ENCODE measurements around the gene PALM2AKAP2. TPM values are rescaled to one million over a fixed set of nuclear protein-coding genes. Genes with fewer than 3 reads are reported as not detected.

Gene PALM2AKAP2
- polyA plus RNA-seq, 2 of the 4 experiments (the other 2 are of a cell fraction): 0.06 TPM; not detected in 1

DNA sequence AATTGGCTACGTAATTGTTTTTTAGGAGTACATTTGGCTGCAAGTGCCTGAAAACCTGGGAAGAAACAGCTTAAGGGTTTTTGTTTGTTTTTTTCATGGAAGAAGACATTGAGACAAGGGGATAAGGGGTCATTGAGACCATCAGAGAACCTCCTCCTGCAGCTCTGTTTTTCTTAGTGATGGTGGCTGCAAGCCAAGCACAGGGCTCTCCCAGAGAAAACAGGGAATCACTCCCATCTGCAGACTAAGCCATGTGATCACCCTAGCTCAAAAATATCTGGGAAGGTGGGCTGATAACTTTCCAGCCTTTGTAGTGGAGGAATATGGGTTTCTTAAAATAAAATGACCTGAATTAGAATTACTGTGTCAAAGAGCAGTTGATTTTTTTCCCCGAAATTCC lies 25.1 kb downstream of the PALM2AKAP2 start (continued):
- TF ChIP-seq, protein P1, sequence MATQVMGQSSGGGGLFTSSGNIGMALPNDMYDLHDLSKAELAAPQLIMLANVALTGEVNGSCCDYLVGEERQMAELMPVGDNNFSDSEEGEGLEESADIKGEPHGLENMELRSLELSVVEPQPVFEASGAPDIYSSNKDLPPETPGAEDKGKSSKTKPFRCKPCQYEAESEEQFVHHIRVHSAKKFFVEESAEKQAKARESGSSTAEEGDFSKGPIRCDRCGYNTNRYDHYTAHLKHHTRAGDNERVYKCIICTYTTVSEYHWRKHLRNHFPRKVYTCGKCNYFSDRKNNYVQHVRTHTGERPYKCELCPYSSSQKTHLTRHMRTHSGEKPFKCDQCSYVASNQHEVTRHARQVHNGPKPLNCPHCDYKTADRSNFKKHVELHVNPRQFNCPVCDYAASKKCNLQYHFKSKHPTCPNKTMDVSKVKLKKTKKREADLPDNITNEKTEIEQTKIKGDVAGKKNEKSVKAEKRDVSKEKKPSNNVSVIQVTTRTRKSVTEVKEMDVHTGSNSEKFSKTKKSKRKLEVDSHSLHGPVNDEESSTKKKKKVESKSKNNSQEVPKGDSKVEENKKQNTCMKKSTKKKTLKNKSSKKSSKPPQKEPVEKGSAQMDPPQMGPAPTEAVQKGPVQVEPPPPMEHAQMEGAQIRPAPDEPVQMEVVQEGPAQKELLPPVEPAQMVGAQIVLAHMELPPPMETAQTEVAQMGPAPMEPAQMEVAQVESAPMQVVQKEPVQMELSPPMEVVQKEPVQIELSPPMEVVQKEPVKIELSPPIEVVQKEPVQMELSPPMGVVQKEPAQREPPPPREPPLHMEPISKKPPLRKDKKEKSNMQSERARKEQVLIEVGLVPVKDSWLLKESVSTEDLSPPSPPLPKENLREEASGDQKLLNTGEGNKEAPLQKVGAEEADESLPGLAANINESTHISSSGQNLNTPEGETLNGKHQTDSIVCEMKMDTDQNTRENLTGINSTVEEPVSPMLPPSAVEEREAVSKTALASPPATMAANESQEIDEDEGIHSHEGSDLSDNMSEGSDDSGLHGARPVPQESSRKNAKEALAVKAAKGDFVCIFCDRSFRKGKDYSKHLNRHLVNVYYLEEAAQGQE (IDR thresholded peaks at IDR 0.05): no peak

DNA sequence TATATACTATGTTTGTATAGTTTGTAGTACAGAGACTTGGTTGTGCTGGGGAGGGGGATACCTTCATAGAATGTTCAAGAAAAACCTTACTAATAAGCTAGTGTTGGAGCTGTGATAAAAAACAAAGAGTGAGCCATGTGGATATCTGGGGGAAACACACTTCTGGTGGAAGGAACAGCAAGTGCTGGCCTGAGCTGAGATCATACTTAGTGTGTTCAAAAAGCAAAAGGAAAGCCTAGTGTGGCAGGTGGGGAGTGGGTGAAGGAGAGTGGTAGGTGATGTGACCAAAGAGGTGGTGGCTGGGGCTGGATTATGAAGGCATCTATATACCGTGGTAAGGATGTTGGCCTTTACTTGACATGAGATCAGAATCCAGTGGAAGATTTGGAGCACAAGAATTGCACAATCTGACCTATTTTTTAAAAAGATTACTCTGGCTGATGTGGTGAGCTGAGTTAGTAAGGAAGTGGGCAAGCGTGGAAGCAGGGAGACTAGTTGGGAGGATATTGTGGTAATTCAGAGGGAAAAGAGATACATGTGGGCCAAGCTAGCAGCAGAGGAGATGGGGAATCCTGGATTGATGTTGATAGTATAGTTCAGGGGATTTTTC lies 26.6 kb downstream of the PALM2AKAP2 start:
- no peak for FAIRE-seq
- Histone ChIP-seq H3K9me3 (no peaks in the 10 kb centered on the region), H3K4me2 (no peak overlapping the region), H3K4me3 (no peak overlapping the region), H3K4me1 (no peaks in the 10 kb centered on the region), H3K27ac (no peak overlapping the region)
- no peak for ATAC-seq
- 23% methylated on average over 2 of the region's 2 CpGs for whole genome bisulfite sequencing (ENCODE audit: missing lambda C conversion rate)
- TF ChIP-seq, protein P2, sequence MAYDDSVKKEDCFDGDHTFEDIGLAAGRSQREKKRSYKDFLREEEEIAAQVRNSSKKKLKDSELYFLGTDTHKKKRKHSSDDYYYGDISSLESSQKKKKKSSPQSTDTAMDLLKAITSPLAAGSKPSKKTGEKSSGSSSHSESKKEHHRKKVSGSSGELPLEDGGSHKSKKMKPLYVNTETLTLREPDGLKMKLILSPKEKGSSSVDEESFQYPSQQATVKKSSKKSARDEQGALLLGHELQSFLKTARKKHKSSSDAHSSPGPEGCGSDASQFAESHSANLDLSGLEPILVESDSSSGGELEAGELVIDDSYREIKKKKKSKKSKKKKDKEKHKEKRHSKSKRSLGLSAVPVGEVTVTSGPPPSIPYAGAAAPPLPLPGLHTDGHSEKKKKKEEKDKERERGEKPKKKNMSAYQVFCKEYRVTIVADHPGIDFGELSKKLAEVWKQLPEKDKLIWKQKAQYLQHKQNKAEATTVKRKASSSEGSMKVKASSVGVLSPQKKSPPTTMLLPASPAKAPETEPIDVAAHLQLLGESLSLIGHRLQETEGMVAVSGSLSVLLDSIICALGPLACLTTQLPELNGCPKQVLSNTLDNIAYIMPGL (CRISPR knock-in tag; IDR thresholded peaks at IDR 0.05; ENCODE audit: borderline replicate concordance): no peak
- TF ChIP-seq NFE2L2 (conservative IDR thresholded peaks at IDR 0.05; ENCODE audit: low read length) (no peak), MYC (IDR thresholded peaks at IDR 0.05; ENCODE audit: borderline replicate concordance, low read length) (no peak), CBX8 (IDR thresholded peaks at IDR 0.05) (no peak), NPAS2 (CRISPR knock-in tag; IDR thresholded peaks at IDR 0.05; ENCODE audit: borderline replicate concordance) (no peak), POLR2A (IDR thresholded peaks at IDR 0.05; ENCODE audit: low read length) (no peak), KDM5A (IDR thresholded peaks at IDR 0.05) (no peak), FOXS1 (CRISPR knock-in tag; IDR thresholded peaks at IDR 0.05) (no peak), TFCP2L1 (CRISPR knock-in tag; IDR thresholded peaks at IDR 0.05) (no peak), JUN (IDR thresholded peaks at IDR 0.05) (no peak), EP300 (IDR thresholded peaks at IDR 0.05) (no peak)
- TF ChIP-seq, protein P3, sequence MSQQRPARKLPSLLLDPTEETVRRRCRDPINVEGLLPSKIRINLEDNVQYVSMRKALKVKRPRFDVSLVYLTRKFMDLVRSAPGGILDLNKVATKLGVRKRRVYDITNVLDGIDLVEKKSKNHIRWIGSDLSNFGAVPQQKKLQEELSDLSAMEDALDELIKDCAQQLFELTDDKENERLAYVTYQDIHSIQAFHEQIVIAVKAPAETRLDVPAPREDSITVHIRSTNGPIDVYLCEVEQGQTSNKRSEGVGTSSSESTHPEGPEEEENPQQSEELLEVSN (IDR thresholded peaks at IDR 0.05; ENCODE audit: borderline replicate concordance, low read depth): no peak
- TF ChIP-seq, protein P4, sequence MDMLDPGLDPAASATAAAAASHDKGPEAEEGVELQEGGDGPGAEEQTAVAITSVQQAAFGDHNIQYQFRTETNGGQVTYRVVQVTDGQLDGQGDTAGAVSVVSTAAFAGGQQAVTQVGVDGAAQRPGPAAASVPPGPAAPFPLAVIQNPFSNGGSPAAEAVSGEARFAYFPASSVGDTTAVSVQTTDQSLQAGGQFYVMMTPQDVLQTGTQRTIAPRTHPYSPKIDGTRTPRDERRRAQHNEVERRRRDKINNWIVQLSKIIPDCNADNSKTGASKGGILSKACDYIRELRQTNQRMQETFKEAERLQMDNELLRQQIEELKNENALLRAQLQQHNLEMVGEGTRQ (IDR thresholded peaks at IDR 0.05): no peak
- TF ChIP-seq, protein P1 (IDR thresholded peaks at IDR 0.05): no peak
- no peak for DNase-seq (ENCODE audit: low read depth in 1 of 2, low spot score in 1 of 2)
- POLR2A ChIA-PET: no interaction called here
- CTCF ChIA-PET: interaction anchor here (0.6 to 3.4 kb wide), 4 partner anchors 11 to 232 kb away, joined by 4 to 25 read pairs (median 5); no protein-coding TSS in a partner anchor
